NK-92 (cell line): ENCODE data around the gene CHADL.
A peak's percentile ranks its signal among the peaks of the same experiment; 100 is the strongest.

ENCODE experiments used
- DNase-seq: peaks from one replicate; lab custom pipeline; 2025; ENCODE audit not compliant: unreplicated experiment; lab: John Stamatoyannopoulos, UW

The CHADL gene

DNA sequence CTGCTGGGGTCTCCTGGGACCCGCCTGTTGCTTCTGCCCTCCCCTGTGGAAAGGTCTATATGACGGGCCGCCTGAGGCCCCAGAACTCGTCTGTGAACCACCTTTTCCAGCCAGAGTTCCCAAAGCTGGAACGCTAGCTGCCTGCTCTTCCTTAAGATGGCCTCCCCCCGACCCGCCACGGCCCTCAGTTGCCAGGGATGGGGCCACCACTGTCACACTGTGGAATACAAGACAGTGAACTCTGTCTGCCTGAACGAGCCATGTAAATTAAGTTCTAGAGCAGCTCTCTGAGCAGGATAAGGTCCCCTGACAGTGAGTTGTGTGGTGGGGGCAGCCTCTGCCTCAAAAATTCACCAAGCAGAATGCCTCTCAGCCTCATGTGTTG is 10.3 kb downstream of the CHADL start:
- DNase-seq: no peak

- DNase-seq: no peak
Measured at GRCh38 chr22:41229730-41230400, 10.9 kb downstream of the CHADL start.

DNA sequence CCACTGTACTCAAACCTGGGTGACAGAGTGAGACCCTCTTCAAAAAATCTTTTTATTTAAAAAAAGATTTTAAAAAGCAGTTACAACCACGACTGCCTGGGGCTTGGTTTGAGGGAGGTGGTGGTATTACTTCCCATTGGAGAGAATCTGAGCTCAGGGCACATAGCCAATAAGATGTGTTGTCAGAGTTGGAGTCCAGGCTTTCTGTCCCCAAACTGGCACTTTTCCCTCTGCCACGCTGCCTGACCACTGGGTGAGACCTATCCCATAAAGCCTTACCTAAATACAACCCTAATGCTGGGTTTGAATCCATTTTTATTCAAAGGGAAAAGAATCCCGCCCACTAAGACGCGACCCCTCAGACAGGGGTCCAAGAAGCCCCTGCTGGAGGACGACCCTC is 11.5 kb downstream of the CHADL start:
- DNase-seq: no peak

DNA sequence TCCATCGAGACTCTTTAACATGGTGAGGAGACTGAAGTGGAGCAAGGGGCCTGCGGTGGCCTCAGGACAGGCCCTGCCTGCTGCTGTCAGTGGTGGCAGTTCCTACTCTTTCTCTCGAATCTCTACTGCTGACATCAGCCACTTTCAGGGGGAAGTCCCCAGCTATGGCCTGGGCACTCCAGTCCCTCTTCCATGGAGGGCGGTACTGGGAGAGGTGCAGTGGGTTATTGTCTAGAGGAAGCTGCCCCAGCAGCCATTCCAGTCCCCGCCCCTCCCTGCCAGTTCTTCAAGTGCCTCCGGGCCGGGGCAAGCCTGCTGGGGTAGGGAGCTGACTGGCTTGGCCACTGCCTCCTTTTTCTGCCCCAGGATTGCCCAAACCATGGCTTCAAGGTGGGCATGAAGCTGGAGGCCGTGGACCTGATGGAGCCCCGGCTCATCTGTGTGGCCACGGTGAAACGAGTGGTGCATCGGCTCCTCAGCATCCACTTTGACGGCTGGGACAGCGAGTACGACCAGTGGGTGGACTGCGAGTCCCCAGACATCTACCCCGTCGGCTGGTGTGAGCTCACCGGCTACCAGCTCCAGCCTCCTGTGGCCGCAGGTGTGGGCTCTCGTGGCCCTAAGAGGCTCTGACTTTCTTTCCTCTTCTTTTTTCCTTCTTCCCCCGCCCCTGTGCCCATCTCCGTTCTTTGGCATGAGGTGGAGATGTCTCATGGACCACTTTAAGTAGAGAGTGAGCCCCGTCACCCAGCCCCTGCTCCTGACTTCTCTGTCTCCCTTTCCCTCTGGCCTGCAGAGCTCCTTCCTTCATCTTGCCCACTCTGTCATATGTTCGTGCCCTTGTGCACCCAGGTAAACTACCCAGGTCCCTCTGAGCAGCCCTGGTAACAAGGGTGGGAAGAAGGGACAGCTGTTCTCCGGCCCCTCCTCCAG is 13.7 kb downstream of the CHADL start:
- DNase-seq: no peak

DNA sequence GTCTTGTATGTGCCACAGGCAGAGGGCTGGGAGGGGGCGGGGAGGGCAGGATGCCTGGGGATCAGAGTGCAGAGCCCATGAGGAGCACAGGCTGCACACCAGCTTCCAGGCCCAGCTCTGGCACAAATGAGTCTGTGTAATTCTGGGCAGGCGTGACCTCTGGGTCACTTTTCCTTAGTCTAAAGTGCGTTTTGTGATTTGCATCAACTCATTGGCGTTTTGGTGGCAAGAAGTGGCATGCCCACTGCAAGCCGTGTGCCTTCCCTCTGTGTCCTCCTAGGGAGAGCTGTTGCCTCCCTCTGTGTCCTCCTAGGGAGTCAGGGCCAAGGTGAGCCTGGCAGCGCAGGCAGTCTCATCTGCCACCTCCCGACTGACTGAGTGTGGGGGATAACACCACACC is 17.2 kb downstream of the CHADL start:
- no peak for DNase-seq

GRCh38 chr22:41222846-41223507 is 17.8 kb downstream of the CHADL start:
- DNase-seq: no peak

- DNase-seq: no peak
Measured at GRCh38 chr22:41217553-41218157, 23.1 kb downstream of the CHADL start.

GRCh38 chr22:41216984-41217383 is 23.7 kb downstream of the CHADL start:
- DNase-seq: no peak

GRCh38 chr22:41215926-41216325 is 24.8 kb downstream of the CHADL start:
- DNase-seq: no peak

GRCh38 chr22:41215409-41215808 is 25.3 kb downstream of the CHADL start:
- DNase-seq: no peak

- DNase-seq: no peak
Measured at GRCh38 chr22:41206719-41207118, 34.0 kb downstream of the CHADL start.

DNA sequence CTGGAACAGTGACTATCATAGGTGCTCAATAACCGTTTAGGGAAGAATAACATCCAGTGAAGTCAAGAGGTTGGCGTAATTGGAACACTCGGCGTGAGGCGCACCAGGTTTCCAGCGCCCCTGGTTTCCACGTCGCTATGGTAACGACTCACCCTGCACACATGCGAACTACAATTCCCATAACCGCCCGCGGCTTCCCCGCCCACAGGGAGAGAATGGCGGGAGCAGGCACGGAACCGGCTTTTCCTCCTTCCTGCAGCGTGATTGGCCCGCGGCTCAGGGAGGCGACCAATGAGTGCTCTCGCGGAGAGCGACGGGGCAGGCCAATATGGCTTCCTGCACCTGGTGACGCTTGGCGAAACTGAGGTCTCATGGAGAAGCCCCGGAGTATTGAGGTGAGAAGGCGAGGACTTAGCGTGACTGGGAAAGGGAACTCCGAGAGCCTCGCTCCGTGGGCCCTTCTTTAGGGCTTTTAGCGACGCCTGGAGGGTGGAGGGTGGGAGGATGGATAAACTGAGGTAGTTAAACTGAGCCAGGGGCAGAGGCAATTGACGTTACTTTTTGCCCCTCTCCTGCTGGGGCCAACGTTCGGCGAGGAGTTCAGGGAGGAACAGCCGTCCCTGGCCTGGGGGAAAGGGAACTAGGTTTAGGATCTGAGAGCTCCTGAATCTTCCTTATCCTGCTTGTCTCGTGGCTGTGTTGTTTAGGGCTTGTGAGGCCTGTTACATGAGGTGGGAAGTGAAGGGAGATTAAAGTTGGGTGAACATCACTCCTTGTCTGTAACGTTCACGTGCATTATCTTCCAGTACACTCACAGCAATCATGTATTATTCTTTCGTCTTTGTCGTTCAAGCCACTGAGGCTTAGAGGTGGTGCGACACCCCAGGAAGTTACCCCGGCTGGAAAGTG is 35.5 kb downstream of the CHADL start, which contains the start of gene L3MBTL2:
Gene L3MBTL2 (plus strand): TSS at position 321 of the 909 bp plus-strand sequence. CDS start 51 bp downstream, at position 372.
- DNase-seq: peak; percentile 74

GRCh38 chr22:41204066-41204465 is 36.7 kb downstream of the CHADL start:
- DNase-seq: no peak

GRCh38 chr22:41203118-41203517 is 37.6 kb downstream of the CHADL start:
- no peak for DNase-seq

DNA sequence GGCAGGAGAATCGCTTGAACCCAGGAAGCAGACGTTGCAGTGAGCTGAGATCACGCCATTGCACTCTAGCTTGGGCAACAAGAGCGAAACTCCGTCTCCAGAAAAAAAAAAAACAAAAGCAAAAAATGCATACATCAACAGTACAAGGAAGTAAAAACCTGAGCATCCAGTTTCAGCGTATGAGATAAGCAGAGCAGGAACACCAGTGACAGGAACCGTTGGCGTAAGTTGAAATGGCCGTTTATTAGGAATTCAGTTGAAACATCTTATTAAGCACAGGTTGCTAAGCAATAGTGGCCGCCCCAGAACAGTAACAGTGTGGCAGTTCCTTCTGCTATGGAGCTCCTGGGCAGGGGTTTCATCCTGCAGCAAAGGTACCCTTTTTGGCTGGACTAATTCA is 39.6 kb downstream of the CHADL start:
- DNase-seq: no peak

DNA sequence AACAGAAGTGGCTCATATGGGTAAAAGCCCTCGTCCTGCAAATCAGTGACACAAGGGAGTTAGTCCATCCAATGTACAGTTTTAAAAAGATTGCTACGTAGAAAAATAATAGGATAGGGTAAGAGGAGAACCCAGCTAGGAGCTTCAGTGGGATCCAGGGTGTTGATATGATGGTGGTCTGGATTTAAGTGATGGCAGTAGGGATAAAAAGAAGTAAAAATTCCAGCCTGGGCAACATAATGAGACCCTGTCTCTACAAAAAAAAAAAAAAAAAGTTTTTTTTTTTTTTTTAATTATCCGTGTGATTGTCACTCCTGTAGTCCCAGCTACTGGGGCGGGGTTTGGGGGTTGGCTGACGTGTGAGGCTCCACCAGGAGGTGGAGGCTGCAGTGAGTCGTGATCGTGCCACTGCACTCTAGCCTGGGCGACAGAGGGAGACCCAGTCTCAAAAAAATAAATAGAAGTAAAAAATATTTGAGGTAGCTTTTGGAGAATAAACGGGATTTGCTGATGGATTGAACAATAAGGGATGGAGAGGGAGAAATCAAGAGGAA is 42.6 kb downstream of the CHADL start:
- no peak for DNase-seq

DNA sequence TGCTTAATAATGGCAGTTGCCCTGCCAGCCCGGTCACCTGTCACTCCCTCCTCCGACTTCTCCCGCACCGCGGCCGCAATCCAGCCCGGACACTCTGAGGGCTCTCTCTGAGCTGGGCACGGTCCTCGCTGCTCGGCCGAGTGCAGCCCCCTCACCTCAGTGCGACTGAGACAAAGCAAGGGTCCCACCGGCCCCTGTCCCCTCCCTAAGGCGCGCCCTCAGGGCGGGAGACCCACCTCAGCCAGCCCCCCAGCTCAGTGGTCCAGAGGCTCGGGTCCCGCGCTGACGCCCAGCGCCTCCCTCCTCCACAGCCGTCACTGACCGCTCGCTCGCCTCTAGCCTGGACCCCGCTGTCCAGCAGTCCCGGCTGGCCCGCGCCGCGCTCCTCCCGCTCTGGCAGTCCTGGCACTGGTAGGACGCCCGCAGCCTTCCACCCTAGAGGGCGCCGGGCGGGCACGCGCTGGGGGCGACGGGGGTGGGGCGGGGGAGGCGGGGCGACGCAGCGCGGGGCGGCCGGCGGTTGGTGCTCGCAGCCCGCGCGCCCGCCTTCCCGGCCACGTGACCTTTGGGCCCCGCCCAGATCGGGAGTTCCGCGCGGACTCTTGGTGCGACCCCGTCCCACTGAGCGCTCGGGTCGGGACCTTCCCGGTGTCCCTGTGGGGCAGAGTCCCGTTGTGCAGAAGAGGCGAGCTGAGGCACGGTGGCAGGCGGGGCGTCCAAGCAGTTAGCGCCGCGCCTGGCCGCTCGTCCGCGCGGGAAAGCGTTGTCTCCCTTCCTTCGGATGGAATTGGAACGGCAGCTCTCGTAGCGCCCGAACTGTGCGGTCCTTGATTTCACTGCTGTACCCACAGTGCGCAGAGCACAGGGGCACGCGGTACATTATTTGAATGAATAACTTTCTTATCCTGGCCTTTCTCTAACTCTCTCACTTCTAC is 43.4 kb downstream of the CHADL start:
- DNase-seq: peak; percentile 14

- DNase-seq: no peak
Measured at GRCh38 chr22:41193829-41194228, 46.9 kb downstream of the CHADL start.

DNA sequence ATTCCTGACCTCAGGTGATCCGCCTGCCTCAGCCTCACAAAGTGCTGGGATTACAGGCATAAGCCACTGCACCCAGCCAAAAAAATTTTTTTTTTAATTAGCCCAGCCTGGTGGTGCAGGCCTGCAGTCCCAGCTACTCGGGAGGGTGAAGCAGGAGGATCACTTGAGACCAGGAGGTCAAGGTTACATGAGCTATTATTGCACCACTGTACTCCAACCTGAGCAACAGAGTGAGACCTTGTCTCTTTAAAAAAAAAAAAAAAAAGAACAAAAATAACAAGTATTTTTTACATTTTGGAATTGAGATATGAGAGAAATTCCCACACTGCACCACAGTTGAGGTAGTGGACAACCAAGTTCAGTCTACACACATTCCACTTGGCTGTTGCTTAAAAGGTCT is 49.3 kb downstream of the CHADL start:
- DNase-seq: no peak
